HG03025 (cell line): ENCODE results near the gene TP53RK.
"Not testable (repeated sequence)": the region's sequence is repeated elsewhere in the genome, so short reads cannot be mapped to it uniquely, and the experiment has no call there.

Experiments used
- ATAC-seq: cut with Tn5 transposase; IDR thresholded peaks from one replicate; pipeline ENCODE4 v1.9.1; 2021; ENCODE audit warnings: mild to moderate bottlenecking, moderate library complexity; ENCODE audit not compliant: unreplicated experiment, low FRiP score

TP53RK gene

GRCh38 chr20:46683939-46684750 lies 5.1 kb downstream of the TP53RK start:
- ATAC-seq = no peak

DNA sequence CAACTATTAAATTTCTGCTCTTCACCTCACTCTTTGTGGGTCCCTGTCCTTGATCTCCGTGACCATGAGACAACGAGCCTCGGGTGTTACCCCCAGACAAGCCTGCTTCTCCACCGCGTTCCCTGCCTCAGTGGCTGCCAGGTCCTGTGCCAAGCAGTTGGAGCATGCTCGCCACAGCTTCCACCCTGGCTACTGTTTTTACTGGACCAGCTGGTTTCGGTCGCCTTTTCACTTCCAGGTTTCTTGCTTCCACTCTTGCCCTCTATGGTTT lies 5.6 kb downstream of the TP53RK start:
- no peak for ATAC-seq

- ATAC-seq = no peak
These were observed 6.1 kb downstream of the TP53RK start for GRCh38 chr20:46683011-46683667.

GRCh38 chr20:46682063-46682821 lies 7.0 kb downstream of the TP53RK start:
- no peak for ATAC-seq

DNA sequence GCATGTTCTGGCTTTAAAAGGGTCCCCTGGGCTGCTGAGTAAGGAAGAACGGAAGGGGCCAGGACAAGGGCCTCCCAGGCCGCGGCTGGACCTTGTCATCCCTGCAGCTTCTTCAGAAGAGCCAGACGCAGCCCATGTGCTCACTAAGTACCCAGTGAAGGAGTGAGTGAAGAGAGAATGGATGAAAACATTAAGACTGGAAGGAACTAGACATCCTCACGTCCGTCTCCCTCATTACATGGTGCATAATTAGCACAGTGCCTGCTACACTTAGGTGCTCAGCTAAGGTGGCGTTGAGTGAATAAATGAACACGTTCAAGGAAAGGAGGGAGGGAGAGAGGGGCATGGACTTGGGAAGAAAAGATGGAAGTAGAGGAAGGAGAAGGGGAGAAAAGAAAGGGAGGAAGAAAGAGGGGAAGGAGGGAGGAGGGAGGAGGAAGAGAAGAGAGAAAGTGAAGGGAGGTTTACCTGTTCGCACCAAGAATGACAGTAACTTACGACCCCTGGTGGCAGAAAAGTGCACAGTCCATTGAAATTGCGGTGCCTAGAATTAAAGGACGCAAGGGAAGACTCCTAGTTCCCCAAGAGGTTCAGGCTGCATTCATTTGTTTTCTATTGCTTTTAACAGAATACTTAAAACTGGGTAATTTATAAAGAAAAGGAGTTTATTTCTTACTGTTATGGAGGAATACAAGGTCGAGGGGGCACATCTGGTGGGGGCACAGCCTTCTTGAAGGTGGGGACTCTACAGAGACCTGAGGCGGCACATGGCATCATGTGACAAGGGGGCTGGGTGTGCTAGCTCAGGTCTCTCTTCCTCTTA lies 8.0 kb downstream of the TP53RK start:
- no peak for ATAC-seq

DNA sequence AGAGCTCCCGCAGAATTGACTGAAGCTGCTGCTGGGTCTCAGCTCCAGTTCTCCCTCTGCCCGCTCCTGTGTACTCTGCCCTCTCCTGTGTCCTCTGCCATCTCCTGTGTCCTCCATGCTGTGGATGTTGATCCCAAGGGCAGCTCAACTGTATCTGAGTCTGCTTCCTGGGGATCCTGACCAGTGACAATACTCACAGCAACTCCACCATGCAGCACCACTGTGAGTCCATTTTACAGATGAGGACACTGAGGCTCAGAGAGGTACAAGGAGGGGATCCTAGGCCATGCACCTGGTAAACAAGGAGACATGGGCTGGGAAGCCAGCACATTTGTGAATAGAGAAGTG lies 8.6 kb downstream of the TP53RK start:
- no peak for ATAC-seq

DNA sequence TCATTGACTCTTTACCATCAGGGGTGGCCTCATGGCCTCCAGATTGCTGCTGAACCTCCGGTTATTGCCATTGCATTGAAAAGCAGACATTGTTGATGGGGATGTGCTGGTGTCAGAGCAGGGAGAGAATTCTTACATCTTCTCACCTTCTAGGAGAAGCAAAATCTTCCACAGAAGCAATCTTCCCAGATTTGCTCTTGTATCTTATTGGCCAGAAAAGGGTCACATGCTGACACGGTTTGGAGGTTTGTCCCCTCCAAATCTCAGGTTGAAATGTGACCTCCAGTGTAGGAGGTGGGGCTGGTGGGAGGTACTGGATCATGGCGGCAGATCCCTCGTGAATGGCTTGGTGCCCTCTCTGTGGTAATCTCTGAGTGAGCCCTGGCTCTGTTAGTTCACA lies 10.7 kb downstream of the TP53RK start:
- ATAC-seq = no peak

DNA sequence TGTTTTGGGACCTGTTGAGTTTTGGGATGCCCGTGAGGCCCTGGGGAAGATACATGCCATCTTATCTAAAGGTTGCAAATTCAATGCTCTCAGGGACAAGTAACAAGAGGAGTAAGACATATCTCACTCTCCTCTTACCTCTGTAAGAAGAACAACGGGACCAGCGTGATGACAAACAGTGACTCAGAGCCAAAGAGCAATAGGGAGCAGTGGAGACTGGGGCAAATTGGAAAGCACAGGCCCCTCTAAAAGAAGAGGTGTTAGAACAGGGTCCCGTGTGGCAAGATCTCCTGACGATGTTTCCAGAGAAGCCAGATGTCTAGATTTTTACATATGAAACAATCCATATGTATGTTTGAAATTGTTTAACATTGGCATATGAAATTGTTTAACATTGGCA lies 11.6 kb downstream of the TP53RK start:
- no peak for ATAC-seq

GRCh38 chr20:46676649-46677316 lies 12.5 kb downstream of the TP53RK start:
- ATAC-seq = not testable (repeated sequence)

- ATAC-seq = no peak
These were observed 14.8 kb downstream of the TP53RK start for GRCh38 chr20:46674253-46675083.

- ATAC-seq = no peak
These were observed 15.6 kb downstream of the TP53RK start for GRCh38 chr20:46673394-46674252.

DNA sequence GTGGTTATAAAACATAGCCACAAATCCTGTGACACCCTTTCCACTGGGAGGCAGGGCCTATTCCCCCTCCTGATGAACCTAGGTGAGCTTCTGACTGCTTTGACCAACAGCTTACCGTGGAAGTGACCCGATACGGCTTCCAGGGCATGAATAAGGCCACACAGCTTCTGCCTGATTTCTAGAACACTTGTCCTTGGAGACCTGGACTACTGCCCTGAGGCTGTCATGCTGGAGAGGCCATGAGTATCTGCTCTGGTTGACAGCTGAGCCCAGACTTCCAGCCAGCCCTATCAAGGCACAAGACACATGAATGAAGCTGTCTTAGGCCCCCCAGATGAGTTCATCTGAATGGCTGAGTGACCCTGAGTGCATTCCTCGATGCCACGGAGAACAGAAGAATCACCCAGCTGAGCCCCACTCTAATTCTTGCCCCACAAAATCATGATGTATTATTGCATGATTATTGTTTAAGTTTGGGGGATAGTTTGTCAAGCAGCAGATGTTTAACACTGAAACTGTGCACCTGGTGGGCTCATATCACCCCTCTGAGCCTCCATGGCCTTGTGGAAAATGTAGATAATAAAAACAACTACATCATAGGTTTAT lies 16.6 kb downstream of the TP53RK start:
- ATAC-seq = no peak

DNA sequence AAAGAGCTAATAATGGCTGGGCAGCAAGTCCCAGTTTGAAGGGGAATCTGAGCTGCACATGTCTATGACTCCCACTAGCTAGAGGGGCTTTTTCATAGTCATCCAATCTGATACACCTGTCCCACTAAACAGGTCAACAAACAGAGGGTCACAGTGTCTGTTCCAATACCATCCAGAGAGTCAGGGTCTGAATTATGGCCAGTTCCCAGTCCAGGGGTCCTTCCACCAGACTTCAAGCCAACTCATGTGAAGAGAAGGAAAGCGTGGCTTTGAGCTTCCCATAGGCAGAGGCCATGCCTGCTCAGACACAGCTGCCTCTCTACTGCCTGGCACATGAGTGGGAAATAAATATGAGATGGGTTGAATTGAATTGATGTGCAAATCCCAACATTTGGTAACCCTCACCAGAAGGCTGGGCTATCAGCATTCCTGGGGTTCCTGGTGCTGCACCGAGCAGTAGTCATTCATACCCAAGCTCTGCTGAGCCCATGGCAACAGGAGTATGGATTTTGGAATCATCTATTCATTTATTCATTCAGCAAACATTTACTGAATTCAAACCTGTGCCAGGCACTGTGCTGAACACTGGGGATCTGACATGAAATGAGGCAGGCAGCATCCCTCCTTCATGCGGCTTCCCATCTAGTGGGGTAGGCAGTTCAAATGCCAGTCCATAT lies 17.2 kb downstream of the TP53RK start:
- no peak for ATAC-seq

- no peak for ATAC-seq
These were observed 18.4 kb downstream of the TP53RK start for GRCh38 chr20:46670585-46671584.

- no peak for ATAC-seq
These were observed 19.0 kb downstream of the TP53RK start for GRCh38 chr20:46670228-46670584.

GRCh38 chr20:46666818-46667515 lies 22.3 kb downstream of the TP53RK start:
- no peak for ATAC-seq
